ENCODE data around the gene IST1. TPM values are rescaled to one million over a fixed set of nuclear protein-coding genes. Genes with fewer than 3 reads are reported as not detected.
A peak's percentile ranks its signal among the peaks of the same experiment; 100 is the strongest.

The IST1 gene
- total RNA-seq, 1 experiment from 2014 or later, result 136 TPM

DNA sequence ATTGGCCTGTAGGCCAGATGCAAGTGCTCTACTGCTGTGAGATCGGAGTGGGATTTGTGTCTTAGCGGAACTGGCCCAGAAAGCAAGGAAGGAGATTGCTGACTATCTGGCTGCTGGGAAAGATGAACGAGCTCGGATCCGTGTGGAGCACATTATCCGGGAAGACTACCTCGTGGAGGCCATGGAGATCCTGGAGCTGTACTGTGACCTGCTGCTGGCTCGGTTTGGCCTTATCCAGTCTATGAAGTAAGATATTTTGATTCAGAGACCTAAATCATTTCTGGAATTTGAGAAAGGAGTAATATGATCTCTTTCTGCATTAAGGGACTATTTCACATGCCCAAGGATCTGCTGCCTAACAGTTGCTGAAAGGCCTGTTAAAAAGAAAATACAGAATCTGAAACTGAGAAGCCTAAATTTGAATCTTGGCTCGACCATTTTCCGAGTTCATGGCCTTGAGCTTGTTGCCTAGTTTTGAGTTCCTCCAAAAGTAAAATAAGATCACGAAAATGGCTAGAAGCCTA lies 21.1 kb downstream of the IST1 start:
- DNase-seq (ENCODE audit: low spot score), result no peak

DNA sequence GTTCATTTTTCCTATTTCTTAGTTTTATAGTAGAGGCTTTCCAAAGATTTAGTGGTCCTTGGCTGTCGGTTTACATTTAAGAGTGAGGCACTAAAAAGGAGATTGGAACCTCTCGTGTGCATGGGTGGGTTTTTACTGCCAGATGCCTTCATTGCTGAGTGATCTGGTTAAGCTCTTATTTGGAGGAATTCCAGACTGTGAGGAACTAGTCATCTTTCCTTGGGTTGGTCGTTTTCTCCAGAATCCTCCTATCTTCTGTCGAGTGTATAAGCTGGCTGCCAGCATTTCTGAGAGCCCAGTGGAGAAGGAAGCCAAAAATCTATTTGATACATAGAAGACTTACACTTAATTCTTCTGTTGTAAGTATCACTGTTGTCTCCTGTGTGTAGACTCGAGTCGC lies 22.6 kb downstream of the IST1 start:
- no peak for DNase-seq (ENCODE audit: low spot score)

DNA sequence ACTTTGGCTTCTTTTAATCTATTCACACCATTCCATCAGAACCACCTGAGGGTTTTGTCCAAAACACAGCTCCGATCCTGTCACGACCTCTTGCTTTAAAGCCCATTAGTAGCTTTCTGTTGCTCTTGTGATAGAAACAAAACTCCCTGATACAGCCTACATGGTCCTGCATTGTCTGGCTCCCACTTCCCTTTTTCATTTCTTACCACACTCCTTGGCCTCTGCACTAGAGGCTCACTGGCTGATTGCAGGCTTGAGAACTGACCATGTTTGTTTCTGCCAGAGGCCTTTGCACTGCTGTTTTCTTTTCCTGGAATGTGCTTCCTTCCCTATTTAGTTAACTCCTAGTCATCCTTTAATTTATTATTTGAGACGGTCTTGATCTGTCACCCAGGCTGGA lies 23.7 kb downstream of the IST1 start:
- DNase-seq (ENCODE audit: low spot score), result no peak

DNA sequence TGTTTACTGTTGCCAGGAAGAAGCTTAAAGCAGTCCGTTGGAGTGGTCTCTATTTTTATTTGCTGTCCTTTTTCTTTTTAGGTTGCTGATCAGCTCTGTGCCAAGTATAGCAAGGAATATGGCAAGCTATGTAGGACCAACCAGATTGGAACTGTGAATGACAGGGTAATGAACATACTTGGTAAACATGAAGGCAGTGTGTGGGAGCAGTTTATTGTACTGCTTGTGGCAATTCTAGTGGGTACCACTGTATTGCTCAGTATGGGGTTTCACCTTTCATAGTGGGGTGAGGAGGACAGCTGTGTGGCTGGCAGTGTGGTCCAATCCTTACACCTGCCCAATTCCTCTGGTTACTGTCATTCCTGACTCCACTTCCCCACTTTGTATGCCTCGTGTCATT lies 25.3 kb downstream of the IST1 start:
- no peak for DNase-seq (ENCODE audit: low spot score)

DNA sequence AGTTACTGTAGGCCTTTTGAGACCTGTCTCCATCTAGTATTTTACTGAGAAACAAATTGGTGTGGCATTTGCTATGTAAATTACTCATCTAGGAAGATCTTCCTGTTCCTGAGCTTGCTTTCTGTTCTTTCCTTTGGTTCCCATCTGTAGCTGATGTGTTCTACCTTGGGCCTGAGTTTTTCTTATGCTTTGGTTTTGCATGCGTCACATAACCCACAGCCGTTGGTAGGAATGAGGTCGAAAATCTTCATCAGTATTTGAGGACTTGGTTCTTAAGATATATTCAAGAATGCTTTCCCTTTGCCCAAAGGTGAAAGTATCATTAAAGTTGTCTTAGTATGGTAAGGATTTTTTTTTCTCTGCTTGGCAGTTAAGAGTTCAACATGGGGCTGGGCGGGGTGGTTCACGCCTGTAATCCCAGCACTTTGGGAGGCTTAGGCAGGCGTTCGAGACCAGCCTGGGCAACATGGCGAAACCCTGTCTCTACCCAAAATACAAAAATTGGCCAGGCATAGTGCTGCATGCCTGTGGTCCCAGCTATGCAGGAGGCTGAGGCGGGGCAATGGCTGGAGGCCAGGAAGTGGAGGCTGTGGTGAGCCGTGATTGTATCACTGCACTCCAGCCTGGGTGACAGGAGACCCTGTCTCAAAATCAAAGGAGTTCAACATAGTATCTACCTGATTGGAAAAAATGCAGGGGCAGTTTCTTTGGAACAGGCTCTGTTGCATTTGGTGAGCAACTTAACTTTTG lies 28.8 kb downstream of the IST1 start:
- no peak for DNase-seq (ENCODE audit: low spot score)

DNA sequence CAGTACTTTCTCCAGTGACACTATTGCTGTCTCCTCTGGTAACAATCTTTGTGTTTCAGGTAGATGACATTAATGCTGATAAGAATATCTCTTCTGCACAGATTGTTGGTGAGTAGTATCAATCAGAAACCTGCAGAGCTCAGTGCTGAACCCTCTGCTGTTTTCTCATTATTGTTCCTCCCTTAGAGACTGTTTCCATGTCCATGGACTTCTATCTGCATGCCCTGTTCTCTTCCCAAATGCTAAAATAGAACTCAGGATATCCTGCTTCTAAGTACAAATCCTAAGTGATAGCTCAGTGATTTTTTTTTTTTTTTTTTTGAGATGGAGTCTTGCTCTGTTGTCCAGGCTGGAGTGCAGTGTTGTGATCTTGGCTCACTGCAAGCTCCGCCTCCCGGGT lies 29.4 kb downstream of the IST1 start:
- no peak for DNase-seq (ENCODE audit: low spot score)

DNA sequence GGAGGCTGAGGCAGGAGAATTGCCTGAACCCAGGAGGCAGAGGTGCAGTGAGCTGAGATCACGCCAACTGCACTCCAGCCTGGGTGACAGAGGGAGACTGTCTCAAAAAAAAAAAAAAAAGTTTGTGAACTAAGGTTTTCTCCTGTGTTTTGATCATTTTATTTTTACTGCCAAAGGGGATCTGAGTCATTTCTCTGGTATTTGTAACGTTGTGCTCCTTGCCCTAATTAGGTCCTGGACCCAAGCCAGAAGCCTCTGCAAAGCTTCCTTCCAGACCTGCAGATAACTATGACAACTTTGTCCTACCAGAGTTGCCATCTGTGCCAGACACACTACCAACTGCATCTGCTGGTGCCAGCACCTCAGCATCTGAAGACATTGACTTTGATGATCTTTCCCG lies 32.1 kb downstream of the IST1 start:
- DNase-seq (ENCODE audit: low spot score), result peak; percentile 71

DNA sequence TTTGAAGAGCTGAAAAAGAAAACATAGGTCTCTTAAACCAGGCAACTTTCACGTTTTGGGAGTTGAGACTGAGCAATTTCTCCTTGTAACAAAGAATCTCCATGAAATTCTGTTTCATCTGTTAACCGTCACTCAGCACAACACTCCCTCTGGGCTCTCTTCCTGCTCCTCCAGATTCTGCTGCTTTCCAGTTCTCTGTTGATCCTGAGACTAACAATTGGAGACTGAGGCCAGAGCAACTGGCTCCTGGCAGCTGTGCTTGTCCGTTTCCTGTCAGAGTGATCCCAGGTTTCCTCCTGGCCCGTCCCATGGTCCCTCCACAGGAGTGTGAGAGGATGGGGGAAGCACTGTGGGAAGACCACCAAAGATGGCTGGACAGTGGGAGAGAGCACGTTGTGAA lies 32.5 kb downstream of the IST1 start:
- no peak for DNase-seq (ENCODE audit: low spot score)

DNA sequence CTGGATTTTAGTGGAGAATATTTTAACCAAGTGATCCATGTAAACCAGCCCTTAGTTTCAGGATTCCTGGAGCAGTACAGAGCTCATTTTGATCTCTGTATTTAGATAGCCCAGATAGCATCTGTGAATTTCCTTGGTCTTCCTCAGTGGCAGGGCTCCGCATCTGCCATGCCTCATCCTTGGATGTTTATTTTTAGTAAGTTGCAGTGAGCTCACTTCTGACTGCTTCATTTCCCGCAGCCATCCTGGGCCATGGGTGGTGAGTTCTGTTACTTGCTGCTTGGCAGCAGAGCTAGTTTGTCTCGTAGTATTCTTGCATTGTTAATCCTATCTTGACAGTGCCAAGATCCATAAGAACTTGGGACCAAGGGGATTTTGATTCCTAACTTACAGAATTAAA lies 33.7 kb downstream of the IST1 start:
- DNase-seq (ENCODE audit: low spot score), result no peak

DNA sequence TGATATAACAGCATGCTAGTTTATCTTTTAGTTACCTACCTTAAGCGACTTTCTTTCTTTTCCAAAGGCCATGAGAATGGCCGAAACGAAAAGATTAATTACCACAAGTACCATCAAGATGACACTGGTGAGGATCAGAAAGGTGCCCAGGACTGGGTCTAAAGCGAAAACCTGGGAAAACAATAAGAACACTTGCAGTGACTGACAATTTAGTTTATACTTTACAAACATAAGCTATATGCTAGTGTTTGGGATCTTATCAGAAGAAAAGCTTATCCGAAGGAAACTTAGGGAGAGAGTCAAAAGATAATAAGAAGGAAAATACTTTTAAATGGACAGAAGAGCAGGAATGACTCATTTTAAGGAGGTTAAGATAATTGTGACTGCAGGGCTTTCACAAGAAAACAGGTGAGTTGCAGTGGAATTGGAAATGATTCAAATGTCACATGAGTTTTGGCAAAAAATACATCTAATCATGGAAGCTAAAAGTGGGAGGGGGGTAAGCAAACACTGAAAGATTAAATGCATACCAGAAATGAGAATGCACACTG lies 34.8 kb downstream of the IST1 start:
- no peak for DNase-seq (ENCODE audit: low spot score)

DNA sequence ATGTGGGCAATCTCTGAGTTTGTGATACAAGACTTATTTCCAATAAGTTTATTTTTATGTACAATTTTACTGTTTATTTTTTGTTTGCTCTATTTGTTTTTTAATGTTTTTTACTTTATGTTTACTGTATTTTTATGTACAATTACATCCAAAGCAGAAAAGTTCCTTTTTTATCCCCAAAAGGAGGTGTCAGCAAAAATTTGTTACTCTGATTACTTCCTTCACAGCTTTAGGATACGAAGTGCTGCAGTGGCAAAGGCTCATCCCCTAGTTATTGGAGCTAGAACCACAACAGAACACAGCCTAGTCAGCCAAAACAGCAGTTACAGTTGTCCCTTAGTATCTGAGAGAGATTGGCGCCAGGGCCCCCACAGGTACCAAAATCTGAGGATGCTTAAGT lies 35.7 kb downstream of the IST1 start:
- DNase-seq (ENCODE audit: low spot score), result no peak

DNA sequence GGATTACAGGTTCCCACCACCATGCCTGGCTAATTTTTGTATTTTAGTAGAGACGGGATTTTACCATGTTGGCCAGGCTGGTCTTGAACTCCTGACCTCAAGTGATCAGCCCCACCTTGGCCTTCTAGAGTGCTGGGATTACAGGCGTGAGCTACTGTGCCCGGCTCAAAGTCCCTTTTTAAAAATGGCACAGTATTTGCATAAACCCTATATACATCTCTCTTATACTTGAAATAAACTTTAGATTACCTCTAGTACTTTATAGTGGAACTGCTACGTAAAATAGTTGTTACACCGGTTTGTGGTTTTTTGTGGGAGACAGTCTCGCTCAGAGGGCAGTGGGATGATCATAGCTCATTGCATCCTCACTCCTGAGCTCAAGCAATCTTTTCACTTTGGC lies 36.3 kb downstream of the IST1 start:
- DNase-seq (ENCODE audit: low spot score), result no peak

DNA sequence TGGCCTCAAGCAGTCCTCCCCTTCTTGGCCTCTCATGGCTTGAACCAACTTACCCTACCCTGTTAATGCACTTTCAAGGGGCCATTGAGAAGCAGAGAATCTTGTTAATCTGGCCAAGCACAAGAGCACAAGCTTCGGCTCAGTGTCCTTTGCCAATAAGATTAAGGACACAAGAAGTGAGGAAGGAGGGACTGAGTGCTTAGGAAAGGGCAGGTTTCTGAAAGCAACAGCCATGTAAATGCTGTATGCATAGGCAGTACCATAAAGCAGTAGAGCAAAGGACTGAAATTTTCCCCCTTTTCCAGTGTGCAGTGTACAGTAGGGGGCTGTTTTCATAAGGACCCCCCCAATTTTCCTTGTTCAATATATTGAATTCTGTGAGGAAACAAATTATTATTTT lies 37.7 kb downstream of the IST1 start:
- DNase-seq (ENCODE audit: low spot score), result no peak

DNA sequence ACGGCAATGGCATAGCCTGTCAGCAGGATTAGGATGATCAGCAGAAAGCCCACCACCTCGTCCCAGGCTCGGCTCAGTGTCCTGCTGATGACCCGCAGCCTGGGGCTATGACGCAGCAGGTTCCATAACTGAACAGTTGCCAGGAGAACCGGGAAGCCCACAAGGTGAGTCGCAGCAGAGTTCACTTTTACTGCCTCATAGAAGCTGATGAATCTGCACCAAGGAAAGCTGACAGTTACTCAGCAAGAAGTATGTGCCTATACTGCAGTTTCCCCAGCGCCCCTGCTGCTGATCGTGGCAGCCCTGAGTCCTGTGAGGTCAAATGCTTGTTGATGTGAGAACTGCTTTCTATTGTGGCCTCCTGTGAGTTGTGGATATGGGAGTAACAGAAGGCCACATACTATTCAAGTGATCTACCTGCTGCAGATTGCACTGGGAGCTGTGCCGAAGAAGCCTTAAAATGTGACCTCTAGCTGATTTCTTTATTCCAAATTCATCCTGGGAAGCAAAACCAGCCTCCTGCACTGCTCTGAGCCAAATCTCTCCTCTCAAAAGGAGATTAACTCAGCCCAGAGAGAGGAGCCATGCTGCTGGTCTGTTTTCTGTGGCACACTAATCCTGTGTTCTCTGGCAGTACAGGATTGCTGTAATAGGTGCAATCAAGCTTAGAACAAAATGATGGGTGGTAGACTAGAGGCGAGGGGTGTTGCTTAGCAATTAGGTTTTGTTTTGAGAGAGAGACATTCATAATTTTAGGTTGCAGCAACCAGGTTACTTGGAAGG lies 38.8 kb downstream of the IST1 start:
- DNase-seq (ENCODE audit: low spot score), result no peak

DNA sequence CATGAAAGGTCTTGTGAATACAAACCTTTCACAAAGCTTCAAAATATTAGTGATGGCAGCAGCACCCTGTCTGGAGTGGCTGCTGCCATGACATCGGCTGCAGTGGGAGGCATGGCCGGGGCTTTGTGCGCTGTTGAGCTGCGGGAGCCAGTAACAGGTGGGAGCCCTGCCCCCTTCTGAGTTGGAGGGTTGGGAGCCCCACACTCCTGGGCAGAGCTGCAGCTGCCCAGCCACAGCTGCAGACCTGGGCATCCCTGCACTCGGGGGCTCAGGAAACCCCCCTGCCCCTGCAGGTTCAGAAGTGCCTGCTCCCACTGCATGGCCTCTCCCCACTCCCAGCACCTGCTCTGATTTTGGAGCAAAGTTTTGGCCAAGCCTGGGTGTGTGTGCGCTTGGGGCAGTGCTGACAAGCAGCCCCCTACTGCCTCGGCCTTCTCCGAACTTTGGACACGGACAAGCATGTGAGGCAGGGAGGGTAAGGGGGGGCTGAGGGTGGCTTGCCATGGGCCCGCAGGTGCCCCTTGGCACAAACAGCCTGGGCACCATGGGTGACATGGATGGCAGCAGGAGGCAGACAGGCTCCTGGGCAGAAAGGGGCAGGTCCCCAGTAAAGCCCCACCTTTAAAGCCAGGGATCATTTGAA lies 42.7 kb downstream of the IST1 start:
- no peak for DNase-seq (ENCODE audit: low spot score)

DNA sequence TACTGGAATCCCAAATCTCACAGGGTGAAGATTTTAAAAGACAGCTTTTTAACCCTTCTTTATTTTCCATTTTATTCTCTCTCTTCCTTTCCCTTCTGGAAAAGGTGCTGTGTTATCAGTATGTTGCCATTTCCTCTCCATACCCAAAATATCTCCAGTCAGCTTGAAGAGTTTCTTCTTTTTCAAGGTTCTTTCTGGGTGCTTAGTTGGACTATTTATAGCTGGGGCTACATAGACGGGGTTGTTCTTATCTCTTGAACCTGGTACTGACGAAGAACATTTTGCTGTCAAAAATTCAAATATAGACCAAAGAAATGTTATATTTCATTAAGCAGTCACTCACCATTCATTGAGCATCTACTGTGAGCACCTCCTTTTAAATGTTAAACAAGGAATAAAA lies 48.6 kb downstream of the IST1 start:
- no peak for DNase-seq (ENCODE audit: low spot score)

DNA sequence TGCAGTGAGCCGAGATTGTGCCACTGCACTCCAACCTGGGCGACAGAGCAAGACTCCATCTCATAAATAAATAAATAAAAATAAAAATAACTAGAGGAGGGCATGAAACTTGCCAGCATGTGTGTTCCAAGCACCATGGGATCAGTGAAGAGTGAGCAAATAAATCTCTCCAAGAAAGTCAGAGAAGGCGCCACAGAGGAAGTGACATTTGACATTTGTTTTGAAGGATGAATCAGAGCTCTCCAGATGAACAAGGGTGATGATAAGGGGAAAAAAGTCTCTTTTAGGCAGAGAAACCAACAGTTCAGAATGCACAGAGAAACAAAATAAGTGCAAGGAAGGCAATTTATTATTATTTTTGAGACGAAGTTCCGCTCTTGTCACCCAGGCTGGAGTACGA lies 50.3 kb downstream of the IST1 start:
- DNase-seq (ENCODE audit: low spot score), result no peak

DNA sequence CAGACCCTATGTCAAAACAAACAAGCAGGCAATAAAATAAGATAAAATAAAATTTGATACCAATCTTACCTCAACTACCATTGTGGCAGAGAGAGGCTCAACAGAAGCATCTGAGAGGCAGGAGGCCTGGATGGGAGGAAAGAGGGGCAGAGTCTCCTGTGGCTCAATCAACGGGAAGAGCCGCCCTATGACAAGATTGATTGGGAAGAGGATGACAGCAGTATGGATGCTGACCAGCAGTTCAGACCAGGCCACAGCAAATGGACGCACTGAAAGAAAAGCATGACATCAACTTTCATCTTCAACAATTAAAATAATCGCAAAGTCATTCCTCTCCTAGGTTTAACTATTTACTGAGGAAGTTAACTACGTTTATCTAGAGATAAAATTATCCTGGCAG lies 57.5 kb downstream of the IST1 start:
- no peak for DNase-seq (ENCODE audit: low spot score)

DNA sequence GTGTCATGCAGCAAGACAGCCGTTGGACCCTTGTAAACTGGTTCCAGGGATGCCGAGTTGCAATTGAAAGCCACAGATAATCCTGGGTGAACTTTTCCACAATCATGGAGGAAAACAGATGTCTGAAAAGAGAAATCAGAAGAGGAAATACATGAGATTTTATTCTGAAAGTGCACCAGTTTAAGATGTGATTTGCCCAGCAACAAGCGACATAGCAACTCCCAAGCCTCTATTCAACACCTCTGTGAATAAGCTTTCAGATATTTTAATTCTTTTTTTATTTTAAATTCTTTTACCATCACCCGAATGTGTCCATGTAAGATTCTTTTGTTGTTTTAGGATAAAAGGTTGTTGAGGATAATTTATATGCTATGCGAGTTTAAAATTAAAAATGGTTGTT lies 58.8 kb downstream of the IST1 start:
- no peak for DNase-seq (ENCODE audit: low spot score)

DNA sequence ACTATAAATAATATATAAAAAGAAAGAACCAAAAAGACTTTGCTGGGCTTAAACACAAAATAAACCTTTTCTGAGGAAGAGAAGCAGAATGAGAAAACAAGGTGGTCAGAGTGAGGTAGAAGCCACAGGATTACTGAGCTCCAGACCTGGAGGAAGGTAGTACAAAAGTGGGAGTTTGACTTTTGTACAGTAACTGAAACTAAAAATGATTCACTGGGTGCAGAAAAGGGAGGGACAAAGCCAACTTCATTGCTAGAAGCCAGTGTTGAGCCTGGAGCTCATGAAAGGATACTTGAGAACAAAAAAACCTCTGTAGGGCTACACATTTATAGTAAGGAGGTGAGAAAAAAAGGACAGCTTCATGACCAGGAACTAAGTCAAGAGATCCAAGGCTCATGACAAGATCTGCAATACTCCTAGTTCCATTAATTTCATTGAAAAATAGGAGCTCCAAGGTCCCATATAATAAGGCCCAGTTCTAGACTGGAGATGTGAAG lies 59.4 kb downstream of the IST1 start:
- no peak for DNase-seq (ENCODE audit: low spot score)

DNA sequence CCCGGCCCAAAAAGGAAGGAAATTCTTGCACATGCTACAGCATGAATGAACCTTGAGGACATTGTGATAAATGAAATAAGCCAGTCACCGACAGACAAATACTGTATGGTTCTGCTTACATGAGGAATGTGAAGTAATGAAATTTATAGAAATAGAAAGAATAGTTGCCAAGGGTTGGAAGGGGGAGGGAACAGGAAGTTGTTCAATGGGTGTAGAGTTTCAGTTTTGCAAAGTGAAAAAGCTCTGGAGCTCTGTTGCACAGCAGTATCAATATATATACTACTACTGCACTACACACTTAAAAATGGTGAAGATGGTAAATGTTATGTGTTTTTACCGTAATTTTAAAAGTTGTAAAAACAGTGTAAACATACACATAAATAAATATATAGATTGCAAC lies 61.2 kb downstream of the IST1 start:
- no peak for DNase-seq (ENCODE audit: low spot score)

Data from HT-29 (cell line).